Stimulated activated naive CD8-positive, alpha-beta T cell treated with anti-CD3 and anti-CD28 coated beads, Interleukin-15, Interleukin-2, amounts not matched to agents 100 U/mL and 50 U/mL, for 24 hours (primary cell): Measurements from ENCODE around the gene PIK3C2G.
"Not testable (repeated sequence)": the region's sequence is repeated elsewhere in the genome, so short reads cannot be mapped to it uniquely, and the experiment has no call there.

ENCODE experiments used
- ATAC-seq: fragments of 150-1000 bp; cut with Tn5 transposase; one replicate; pipeline ENCODE4 v1.10.0; 2021
- DNase-seq: peaks from one replicate; pipeline ENCODE4 v3.0.0; 2021

PIK3C2G gene, protein sequence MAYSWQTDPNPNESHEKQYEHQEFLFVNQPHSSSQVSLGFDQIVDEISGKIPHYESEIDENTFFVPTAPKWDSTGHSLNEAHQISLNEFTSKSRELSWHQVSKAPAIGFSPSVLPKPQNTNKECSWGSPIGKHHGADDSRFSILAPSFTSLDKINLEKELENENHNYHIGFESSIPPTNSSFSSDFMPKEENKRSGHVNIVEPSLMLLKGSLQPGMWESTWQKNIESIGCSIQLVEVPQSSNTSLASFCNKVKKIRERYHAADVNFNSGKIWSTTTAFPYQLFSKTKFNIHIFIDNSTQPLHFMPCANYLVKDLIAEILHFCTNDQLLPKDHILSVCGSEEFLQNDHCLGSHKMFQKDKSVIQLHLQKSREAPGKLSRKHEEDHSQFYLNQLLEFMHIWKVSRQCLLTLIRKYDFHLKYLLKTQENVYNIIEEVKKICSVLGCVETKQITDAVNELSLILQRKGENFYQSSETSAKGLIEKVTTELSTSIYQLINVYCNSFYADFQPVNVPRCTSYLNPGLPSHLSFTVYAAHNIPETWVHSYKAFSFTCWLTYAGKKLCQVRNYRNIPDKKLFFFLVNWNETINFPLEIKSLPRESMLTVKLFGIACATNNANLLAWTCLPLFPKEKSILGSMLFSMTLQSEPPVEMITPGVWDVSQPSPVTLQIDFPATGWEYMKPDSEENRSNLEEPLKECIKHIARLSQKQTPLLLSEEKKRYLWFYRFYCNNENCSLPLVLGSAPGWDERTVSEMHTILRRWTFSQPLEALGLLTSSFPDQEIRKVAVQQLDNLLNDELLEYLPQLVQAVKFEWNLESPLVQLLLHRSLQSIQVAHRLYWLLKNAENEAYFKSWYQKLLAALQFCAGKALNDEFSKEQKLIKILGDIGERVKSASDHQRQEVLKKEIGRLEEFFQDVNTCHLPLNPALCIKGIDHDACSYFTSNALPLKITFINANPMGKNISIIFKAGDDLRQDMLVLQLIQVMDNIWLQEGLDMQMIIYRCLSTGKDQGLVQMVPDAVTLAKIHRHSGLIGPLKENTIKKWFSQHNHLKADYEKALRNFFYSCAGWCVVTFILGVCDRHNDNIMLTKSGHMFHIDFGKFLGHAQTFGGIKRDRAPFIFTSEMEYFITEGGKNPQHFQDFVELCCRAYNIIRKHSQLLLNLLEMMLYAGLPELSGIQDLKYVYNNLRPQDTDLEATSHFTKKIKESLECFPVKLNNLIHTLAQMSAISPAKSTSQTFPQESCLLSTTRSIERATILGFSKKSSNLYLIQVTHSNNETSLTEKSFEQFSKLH (N-terminal part only)

DNA sequence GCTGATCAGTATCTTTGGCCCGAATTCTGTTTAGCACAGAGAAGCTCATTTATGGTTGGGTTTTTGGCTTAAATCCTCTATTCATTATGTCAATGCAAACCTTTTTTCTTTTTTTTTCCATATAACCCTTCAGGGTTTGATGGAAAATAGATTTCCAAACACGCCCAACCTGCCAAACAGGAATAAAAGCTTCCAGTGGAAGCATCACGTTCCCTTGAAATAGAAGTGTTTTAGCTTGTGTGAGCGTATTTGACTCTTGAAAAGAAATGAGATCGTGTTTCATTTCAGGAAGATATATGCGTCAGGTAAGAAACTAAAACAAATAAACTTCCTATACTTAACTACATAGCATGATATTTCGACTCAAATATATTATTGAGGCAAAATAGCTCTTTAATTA lies at the start of gene PIK3C2G:
Gene PIK3C2G, plus strand, starts transcription at position 246 of the 400 bp plus-strand sequence. CDS start 20,564 bp downstream, outside the sequence.
- DNase-seq (no peak), ATAC-seq (no peak)

DNA sequence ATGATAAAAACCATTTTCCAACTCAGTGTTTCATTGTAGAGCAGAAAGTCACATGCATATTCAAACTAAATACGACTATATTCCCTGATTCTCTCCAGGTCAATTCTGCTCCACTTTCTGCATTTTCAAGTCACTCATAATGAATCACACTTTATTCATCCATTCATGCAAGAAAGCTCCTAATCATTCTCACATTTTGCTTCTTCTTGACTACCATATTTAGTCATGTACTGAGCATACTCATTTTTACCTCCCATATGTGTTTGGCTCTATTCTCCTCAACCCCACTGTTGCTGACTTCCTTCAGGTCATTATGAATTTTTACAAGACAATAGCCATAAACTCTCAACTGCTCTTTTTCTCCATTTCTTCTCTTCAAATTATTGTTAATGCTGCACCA lies 43.4 kb upstream of the PIK3C2G start:
- no peak for DNase-seq
- no peak for ATAC-seq

DNA sequence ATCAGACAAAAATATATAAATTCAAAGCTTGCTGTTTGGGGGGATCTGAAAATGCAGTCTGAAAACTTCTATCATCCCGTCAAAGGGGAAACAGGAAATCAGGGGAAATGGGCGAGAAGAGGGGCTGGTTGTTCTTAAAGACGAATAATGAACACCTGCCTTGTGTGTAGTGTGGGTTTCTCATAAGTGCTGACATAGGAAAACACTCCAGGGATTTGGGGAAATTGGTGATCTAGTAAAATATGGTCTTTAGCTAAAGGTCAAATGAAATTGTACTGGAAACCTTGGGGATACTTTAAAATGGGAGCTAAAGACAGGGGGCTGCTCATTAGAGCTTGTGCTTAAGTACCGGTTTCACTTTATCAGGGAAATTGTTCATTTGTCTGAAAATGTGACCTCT lies 39.6 kb upstream of the PIK3C2G start:
- ATAC-seq: no peak
- no peak for DNase-seq

DNA sequence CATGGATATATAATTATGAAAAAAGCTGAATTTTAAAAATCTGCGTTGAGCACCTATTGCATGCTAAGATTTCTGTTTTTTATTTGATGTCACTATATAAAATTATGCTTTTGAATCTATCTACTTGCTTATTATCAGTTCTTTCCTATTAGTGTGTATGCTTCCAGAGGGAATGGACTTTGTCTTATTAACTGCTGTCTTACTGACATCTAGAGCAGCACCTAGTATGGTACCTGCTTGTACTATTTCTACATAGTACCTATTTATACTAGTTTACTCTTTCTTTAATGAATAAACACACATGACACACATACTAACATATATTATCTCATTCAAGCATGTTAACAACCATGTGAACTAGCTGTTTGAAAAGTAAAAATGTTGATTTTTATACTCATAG lies 38.6 kb upstream of the PIK3C2G start:
- ATAC-seq (no peak), DNase-seq (no peak)

DNA sequence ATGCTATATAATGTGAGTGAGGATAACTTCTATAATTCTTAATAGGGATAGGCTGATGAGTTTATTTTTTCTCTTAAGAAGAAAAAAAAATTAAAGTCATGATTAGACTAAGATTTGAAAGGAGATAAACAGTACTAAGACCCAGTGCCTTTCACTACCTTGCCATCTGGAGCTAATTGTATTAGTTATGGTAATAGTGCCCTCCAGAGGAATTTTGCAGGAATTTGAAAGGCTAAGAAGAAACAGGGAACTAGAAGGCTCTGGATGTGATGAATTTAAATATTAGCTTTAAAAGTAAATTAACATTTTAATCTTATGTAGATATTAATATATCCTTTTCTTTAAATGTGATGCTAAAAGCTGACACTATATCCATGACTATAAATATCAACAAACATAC lies 36.6 kb upstream of the PIK3C2G start:
- ATAC-seq: no peak
- no peak for DNase-seq

DNA sequence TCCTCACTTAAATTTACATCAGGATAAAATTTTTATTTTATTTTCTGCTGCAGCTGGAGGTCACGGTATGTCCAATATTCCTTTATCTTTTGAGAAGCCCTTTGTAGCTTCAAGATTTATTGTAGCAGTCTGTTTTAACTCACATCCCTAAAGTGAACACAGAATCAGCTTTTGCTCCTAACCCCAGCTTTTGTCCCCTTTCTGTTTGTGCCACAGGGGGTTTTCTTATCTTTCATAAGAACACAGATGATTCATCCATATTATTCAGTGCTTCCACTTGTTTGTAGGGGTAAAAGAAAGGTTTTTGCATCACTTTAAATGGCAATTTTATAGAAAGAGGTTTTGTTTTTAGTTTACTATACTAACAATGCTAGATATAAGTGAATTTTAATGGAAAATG lies 21.8 kb upstream of the PIK3C2G start:
- DNase-seq (no peak), ATAC-seq (no peak)

DNA sequence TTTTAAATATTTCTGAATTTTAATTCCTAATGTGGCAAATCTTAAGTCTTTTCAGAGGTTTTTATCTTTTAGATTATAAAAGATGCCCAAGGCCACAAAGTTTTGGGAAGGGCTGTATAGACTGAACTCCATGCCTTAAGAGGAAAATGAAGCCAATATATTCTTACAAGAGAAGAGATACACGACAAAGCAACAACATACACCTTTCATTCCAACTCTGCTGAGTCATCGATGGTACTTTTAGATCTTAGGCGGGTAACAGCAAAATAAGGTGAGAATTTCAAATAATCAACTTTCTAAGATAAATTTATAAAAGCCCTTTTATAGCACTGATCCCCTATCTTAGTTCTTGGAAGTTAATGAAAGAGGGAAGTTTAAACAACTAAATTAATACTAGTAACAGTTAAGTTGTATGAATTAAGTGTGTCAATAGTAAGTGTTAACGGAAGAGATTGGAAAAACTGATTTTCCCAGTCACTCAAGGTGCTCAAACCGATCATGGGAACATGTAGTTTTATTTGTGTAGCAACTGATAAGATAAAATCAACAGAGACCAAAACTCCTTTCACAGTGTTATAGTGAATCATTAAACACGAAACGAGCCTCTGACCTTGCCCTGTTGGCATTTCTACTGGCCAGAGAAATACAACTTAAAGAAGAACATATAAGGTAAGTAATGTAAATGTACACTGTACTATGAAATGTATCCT lies 18.8 kb upstream of the PIK3C2G start:
- DNase-seq (no peak), ATAC-seq (no peak)

DNA sequence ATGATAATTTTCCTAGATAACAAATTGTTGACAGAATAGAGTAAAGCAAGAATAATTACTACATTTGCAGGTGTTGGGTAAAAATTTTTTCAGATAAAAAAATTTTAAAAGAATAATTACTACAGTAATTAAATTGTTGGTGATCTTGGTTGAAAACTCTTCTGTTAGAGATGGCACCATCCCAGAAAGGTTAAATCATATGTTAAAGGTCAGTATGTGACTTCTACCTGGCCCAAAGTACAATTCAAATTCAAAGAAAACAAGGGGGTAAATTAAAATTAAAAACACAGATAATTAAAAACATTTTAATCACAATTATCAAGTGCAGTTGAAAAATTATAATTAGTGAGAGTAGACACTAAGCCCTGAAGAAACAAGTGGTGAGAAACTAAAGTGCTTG lies 18.1 kb upstream of the PIK3C2G start:
- DNase-seq: no peak
- ATAC-seq: no peak

DNA sequence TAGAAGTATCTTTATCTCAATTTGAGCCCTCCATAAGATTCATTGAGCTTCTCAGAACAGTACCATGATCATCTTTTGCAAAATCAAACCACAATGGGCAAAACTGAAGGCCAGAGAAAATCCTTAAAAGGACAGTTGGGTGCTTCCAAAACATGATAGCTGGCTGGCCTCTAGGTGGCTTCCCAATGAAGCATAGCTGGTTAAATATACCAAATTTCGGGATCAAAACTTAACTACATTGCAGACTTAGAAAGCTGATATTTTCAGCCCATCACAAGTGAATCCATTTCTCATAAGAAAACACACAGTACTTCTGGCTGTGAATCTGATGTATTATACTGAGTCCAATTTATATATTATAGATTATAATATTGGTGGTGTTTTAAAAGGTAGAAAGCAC lies 15.3 kb upstream of the PIK3C2G start:
- DNase-seq: no peak
- no peak for ATAC-seq

DNA sequence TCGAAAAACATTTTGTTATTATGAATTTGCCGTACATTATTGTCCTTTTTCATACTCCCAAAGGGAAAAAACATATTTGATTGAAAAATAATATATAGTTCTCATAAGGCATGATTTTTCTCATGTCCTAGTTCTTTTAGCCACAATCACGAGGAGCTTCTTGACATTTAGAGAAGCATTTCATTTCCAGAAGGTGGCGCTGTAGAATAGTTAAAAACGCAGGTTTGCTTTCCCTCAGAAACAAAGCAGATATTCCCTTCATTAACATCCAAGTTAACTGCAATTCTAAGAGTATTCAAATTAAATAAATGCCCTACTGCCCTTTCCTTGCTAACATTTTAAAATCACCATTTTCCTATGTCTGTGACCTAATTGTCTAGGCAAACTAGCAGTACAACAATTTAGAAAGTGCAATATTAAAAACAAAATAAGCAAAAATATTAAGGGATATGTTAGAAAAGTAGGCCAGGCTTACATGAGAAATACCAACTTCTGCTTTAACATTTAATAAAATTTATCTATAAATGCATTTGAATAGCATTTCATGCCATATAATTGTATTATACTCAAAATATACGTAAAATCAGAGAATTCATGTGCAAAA lies 10.9 kb upstream of the PIK3C2G start:
- DNase-seq (no peak), ATAC-seq (no peak)

DNA sequence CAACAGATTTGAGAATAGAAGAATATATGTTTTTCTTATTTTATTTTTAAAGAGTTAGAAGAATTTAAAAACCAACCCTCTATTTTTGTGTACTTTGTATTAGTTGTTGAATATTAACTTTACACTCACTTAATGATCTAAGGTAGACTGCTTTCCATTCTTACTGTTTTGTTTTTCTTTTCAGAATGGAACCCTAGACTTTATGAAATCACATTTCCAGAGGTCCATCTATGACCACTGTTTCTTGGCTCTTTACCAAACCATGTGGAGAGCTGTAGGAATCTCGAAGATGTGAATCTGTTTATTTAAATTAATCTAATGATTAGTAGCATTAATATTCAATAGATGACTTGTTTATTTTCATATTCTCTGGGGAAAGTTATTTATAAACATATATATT lies 7.2 kb upstream of the PIK3C2G start:
- DNase-seq (no peak), ATAC-seq (no peak)

DNA sequence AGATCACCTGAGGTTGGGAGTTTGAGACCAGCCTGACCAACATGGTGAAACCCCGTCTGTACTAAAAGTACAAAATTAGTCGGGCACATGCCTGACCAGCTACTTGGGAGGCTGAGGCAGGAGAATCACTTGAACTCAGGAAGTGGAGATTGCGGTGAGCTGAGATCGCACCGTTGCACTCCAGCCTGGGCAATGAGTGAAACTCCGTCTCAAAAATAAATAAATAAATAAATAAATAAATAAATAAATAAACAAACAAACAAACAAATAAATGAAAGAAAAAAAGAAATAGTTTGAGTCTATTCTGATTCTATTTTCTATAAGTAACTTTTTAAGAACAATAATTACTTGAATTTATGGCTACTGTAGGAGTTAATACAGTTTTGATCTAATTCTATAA lies 6.3 kb upstream of the PIK3C2G start:
- DNase-seq, ATAC-seq: not testable (repeated sequence)

DNA sequence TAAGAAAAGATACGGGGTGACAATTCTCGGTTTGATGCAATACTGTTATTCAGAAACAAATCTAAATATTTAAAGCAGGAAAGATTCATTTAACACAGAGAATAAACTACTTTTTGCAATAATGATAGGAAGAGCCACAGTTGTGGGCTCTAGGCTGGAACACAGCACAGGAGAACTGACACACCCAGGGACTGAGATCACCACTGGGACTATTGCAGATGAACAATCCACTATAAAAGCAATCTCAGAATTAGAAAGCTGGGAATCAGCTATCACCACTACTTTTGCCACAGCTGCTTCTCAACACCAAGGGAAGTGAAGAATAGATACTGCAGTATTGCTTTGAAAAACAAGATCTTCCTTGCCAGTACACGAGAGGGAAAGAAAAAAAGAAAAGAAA lies 4.1 kb upstream of the PIK3C2G start:
- DNase-seq: no peak
- no peak for ATAC-seq

DNA sequence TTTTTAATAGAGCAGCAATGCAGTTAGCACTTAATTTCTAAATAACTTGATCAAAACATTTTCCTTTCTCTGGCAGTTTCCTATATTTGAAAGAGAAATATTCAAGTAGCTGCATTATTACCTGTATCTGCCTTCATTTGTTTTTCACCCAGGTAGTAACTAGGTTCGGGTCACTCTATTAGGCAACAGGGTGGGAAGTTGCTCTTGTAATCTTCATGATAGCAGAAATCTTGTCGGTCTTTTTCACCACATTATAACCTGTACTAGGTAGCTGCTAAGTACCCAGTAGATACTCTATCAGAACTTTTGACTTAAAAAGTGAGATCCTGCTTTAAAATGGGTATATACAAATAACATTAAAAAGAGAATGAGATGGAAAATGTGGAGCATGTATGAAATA lies 2.4 kb upstream of the PIK3C2G start:
- ATAC-seq (no peak), DNase-seq (no peak)

DNA sequence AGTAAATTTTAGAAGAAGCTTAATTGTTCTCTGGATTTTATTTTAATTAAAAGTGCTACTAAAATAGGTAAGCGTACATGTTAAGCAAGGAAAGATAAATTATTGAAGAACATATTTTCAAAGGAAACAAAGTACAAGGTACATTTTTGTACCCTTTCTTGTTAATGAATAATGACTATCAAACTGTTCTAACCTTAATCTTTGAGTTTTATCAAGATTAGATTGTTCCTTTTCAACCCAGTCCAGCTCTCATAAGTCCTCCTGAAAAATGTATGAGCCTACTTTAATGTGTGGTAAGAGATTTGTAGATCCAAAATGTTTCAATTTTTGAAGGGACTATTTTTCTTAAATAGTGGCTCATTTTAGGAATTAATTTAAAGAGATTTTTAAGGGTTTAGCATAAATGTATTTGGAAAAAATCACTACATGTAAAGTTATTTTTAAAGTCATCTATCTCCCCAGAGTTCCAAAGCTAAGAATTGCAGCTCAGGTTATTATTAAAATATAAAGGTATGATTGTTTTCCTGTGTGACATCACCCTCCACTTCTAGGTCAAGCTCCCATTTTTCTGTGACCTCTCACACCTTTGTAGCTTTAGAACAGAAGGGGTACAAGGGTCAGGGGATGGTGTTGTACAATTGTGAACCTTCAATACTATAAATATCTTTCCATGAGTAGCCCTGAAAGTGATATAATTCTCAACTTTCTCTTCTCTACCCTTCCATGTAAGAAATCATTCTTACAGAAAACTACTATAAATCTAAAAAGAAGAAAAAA lies 1.2 kb upstream of the PIK3C2G start:
- no peak for DNase-seq
- ATAC-seq: no peak

DNA sequence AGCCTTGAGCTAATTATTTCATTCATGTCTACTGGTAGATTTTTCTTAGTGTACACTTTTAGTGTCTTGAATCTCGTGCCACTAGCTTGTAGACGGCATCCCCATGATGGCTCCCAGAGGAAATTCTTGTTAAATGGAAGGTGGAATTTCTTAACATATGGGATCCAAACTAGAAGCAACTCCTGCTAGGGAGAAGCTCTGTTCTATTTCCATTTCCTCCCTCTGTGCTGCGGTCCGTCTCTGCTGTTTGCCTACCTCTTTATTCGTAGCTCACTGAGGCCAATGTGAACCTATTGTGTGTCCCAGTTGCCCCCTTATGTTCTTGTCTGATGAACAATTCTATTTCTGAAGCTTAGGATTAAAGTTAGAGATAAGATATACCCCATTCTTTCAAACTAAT lies 588 bp downstream of the PIK3C2G start:
- no peak for DNase-seq
- no peak for ATAC-seq

DNA sequence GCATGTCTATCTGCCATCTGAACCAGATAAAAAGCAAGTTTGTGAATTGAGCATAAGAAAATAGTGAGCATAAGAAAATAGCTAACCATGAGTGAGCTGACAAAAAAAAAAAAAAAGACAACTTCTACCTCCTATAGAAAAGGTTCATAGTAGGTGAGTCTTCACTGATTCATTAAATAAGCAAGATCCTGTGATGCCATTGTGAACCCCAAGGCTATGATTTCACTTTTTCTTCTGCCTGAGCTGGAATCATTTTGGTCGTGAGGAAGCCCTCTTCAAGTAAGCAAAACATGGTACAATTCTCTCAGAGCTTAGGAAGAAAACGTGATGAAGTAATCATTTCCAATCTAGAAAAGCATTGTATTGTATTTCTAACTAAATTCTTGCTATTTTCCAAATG lies 1.2 kb downstream of the PIK3C2G start:
- no peak for DNase-seq
- ATAC-seq: no peak

DNA sequence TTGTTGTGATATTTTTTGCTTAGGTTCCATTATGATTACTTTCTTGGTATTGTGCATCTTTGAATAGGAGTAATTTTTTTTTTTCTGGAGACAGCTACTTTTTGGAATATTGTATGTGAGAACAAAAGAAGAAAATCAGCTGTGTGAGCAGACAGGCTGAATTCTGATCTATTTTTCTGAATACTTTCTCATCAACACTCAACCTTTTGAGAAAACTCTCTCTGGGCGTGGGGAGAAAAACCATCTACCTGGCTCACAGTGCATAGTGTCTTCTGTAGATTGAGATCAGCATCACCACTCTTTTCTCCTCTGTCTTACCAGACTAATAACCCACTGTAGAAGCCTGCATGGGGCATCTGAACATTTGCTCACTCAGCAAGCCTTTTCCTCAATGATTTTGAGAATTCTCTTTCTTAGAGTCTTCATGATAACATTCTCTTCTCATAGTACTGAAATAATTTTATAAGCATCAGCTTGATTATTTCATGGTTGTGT lies 3.3 kb downstream of the PIK3C2G start:
- DNase-seq: no peak
- no peak for ATAC-seq

DNA sequence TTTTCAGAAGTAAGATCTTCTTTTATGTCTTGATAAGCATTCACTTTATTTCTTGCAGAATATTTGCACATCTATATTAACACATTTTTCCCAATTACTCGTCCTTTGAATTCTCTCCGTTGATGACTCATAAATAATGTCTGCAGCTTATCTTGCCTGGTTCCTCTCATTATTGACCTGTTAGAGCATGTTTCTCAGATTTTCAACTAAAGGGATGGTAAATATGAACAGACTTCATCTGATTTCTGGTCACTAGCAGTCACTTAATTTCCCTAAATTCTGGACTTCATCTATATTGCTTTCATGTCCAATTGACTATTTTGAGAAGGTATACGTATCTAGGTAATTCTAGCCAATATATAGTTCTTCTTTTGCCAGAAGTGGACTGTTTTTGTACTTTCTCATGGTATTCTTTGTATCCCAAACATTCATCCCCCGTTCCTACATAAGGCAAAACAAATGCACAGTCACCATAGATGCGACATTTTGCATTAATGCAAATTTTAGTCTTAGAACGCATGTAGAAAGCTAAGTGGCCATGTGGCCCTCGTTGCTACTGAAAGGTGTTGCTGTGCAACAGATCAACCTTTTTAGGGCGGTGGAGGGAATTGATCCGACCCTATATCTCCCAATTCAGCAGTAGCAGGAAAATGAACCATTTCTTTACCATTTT lies 6.2 kb downstream of the PIK3C2G start:
- DNase-seq (no peak), ATAC-seq (no peak)

DNA sequence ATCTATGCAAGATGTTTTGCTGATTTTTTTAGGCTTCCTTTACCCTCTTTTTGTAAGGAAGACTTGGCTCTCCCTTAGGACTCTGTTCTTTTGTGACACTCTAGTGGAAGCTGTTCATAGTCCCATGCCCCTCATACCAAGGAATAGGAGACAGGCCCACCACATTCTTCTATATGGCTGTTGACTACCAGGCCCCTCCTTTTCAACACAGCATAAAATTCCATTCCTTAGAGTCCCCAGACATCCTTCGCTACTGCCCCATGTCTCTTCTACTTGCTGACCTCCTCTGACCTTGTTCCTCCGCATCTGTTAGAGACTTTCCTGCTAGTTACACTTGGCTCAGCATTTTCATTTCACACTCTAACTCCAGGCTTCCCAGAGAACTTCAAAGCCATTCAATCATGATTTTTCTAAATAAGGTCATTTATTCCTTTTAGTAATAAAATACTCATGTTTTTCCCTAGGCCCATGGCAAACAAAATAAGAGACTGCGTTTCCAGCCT lies 9.7 kb downstream of the PIK3C2G start:
- DNase-seq: no peak
- no peak for ATAC-seq
